Osteocyte (in vitro differentiated cells): Measurements from ENCODE around the gene TFAP2D. TPM values are rescaled to one million over a fixed set of nuclear protein-coding genes. Genes with fewer than 3 reads are reported as not detected.

Experiments
- DNase-seq: peaks from one replicate; pipeline ENCODE4 v3.0.0; 2021; ENCODE audit warnings: mixed read lengths; ENCODE audit not compliant: unreplicated experiment; ENCODE audit errors: extremely low spot score
- H3K27ac Mint-ChIP-seq: one replicate; pipeline ENCODE4 v1.8.0; 2021; ENCODE audit warnings: mild to moderate bottlenecking, mixed read lengths; ENCODE audit not compliant: unreplicated experiment
- H3K27me3 Mint-ChIP-seq: one replicate; pipeline ENCODE4 v1.8.0; 2021; ENCODE audit warnings: mixed read lengths; ENCODE audit not compliant: unreplicated experiment
- H3K36me3 Mint-ChIP-seq: one replicate; pipeline ENCODE4 v1.8.0; 2021; ENCODE audit warnings: mixed read lengths; ENCODE audit not compliant: unreplicated experiment
- H3K4me1 Mint-ChIP-seq: one replicate; pipeline ENCODE4 v1.8.0; 2021; ENCODE audit warnings: mixed read lengths; ENCODE audit not compliant: unreplicated experiment
- H3K4me3 Mint-ChIP-seq: one replicate; pipeline ENCODE4 v1.8.0; 2021; ENCODE audit warnings: mild to moderate bottlenecking, moderate library complexity, mixed read lengths; ENCODE audit not compliant: unreplicated experiment
- H3K9me3 Mint-ChIP-seq: one replicate; pipeline ENCODE4 v1.8.0; 2021; ENCODE audit warnings: mixed read lengths; ENCODE audit not compliant: unreplicated experiment
- total RNA-seq: library from RNA; stranded (reverse); gene quantifications from 2 replicates; pipeline ENCODE4 v1.2.1, GENCODE V29; 2021
- TF ChIP-seq, protein P1 (sequence below): fragments of 200-600 bp; sonication (generic); IDR thresholded peaks from 2 replicates; pipeline ENCODE4 v1.5.0; 2021; ENCODE audit warnings: antibody characterized with exemption, mild to moderate bottlenecking, moderate library complexity

The TFAP2D gene
- total RNA-seq, 1 donor from 2014 or later: not detected

DNA sequence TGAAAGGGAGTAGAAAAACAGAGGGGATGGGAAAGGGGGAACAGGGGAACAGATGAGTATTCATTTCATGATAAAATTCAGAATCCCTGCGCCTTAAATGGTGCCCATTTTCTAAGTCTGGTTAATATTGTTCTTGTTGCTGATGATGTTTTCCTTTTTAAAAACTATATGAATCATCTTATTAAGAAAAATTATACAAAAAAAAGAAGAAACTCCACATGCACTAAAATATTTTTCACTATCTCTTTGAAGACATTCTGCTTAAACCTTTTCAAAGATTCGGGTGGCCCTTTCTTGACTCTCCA is 104.3 kb downstream of the TFAP2D start:
- peak overlapping the region; percentile 99 for H3K27ac Mint-ChIP-seq
- H3K9me3 Mint-ChIP-seq: no peaks in the 10 kb centered on the region
- TF ChIP-seq, protein P1, sequence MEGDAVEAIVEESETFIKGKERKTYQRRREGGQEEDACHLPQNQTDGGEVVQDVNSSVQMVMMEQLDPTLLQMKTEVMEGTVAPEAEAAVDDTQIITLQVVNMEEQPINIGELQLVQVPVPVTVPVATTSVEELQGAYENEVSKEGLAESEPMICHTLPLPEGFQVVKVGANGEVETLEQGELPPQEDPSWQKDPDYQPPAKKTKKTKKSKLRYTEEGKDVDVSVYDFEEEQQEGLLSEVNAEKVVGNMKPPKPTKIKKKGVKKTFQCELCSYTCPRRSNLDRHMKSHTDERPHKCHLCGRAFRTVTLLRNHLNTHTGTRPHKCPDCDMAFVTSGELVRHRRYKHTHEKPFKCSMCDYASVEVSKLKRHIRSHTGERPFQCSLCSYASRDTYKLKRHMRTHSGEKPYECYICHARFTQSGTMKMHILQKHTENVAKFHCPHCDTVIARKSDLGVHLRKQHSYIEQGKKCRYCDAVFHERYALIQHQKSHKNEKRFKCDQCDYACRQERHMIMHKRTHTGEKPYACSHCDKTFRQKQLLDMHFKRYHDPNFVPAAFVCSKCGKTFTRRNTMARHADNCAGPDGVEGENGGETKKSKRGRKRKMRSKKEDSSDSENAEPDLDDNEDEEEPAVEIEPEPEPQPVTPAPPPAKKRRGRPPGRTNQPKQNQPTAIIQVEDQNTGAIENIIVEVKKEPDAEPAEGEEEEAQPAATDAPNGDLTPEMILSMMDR: no peak
- H3K4me3 Mint-ChIP-seq: peak overlapping the region; percentile 81
- H3K27me3 Mint-ChIP-seq: peaks cover 9% of the 10 kb centered on the region
- no peak for DNase-seq
- H3K4me1 Mint-ChIP-seq: peaks cover 27% of the 10 kb centered on the region
- H3K36me3 Mint-ChIP-seq: no peaks in the 10 kb centered on the region

DNA sequence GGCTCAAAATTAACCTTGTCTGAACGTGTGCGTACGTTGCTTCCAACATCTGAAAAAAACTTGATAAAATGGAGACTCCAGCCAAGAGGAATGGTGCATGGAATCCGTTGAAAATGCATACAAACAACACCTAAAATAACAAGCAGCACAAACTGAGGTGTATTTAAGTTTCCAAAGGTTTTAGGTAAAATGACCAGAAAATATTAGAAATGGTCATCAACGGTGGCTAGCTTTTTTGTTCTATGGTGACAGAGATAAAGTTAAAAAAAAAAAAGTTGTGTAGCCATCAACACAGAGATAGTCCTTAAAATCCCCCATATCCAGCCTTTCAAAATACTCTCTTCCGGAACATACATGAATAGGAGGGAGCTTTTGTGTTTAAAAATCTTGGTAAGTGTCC is 104.7 kb downstream of the TFAP2D start:
- DNase-seq: no peak
- no peaks in the 10 kb centered on the region for H3K9me3 Mint-ChIP-seq
- H3K27ac Mint-ChIP-seq: peak overlapping the region; percentile 99
- peaks cover 9% of the 10 kb centered on the region for H3K27me3 Mint-ChIP-seq
- peak overlapping the region; percentile 81 for H3K4me3 Mint-ChIP-seq
- TF ChIP-seq, protein P1: no peak
- H3K36me3 Mint-ChIP-seq: peaks cover 1% of the 10 kb centered on the region
- H3K4me1 Mint-ChIP-seq: peaks cover 27% of the 10 kb centered on the region

- Mint-ChIP-seq H3K27me3 (peaks cover 4% of the 10 kb centered on the region), H3K4me3 (peak within 1 kb of the TSS; percentile 85), H3K36me3 (peaks cover 3% of the 10 kb centered on the region), H3K9me3 (no peaks in the 10 kb centered on the region), H3K4me1 (peaks cover 28% of the 10 kb centered on the region), H3K27ac (peak within 1 kb of the TSS; percentile 99)
- TF ChIP-seq, protein P1: no peak
- no peak for DNase-seq
These were observed 105.3 kb downstream of the TFAP2D start, which contains the start of gene TFAP2B for GRCh38 chr6:50818673-50819072. Gene TFAP2B (plus strand): TSS chr6:50818871. CDS start chr6:50818892, 21 bp downstream.

DNA sequence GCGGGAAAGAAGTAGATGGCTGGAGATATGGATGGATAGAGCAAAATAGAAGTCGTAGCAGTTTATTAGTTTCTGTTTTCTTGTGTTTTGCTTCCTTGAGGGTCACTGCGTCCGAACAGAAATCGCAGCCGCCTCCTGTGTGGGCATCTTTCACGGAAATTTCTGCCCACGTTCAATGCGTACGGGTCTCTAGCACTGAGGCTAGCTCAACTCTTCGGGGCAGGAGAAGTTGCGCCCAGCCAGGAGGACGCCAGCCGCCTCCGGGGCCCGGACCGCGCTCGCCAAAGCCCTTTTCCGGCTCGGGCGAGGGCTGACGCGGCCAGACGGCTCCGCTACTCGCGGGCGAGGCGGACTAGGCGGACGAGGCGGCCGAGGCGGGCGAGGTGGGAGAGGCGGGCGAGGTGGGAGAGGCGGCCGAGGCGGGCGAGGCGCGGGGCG is 106.2 kb downstream of the TFAP2D start:
- Mint-ChIP-seq H3K4me3 (peak overlapping the region; percentile 85), H3K4me1 (peaks cover 31% of the 10 kb centered on the region)

GRCh38 chr6:50819904-50820868 is 106.9 kb downstream of the TFAP2D start:
- H3K27ac Mint-ChIP-seq: peak overlapping the region; percentile 99
- no peaks in the 10 kb centered on the region for H3K27me3 Mint-ChIP-seq
- H3K36me3 Mint-ChIP-seq: peaks cover 12% of the 10 kb centered on the region
- H3K4me3 Mint-ChIP-seq: peak overlapping the region; percentile 85
- TF ChIP-seq, protein P1: no peak
- peaks cover 37% of the 10 kb centered on the region for H3K4me1 Mint-ChIP-seq
- no peak for DNase-seq
- H3K9me3 Mint-ChIP-seq: no peaks in the 10 kb centered on the region

More for the DNA sequence above, 106.2 kb downstream of the TFAP2D start:
- peak; percentile 85 for DNase-seq
- TF ChIP-seq, protein P1: no peak
- no peaks in the 10 kb centered on the region for H3K27me3 Mint-ChIP-seq
- H3K9me3 Mint-ChIP-seq: no peaks in the 10 kb centered on the region
- peak overlapping the region; percentile 99 for H3K27ac Mint-ChIP-seq
- H3K36me3 Mint-ChIP-seq: peaks cover 9% of the 10 kb centered on the region
